ENCODE measurements around the gene CALML5.

- TF ChIP-seq, protein P1, sequence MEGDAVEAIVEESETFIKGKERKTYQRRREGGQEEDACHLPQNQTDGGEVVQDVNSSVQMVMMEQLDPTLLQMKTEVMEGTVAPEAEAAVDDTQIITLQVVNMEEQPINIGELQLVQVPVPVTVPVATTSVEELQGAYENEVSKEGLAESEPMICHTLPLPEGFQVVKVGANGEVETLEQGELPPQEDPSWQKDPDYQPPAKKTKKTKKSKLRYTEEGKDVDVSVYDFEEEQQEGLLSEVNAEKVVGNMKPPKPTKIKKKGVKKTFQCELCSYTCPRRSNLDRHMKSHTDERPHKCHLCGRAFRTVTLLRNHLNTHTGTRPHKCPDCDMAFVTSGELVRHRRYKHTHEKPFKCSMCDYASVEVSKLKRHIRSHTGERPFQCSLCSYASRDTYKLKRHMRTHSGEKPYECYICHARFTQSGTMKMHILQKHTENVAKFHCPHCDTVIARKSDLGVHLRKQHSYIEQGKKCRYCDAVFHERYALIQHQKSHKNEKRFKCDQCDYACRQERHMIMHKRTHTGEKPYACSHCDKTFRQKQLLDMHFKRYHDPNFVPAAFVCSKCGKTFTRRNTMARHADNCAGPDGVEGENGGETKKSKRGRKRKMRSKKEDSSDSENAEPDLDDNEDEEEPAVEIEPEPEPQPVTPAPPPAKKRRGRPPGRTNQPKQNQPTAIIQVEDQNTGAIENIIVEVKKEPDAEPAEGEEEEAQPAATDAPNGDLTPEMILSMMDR (IDR thresholded peaks at IDR 0.05; ENCODE audit: low read depth, low read length, poor library complexity, severe bottlenecking) = no peak
- TF ChIP-seq EZH2phosphoT487 (IDR thresholded peaks at IDR 0.05; ENCODE audit: borderline replicate concordance, low read length) = no peak
Observed at GRCh38 chr10:5538892-5539651, 39.7 kb upstream of the CALML5 start.
